ENCODE data around the gene KREMEN1.
"Not testable (repeated sequence)": the region's sequence is repeated elsewhere in the genome, so short reads cannot be mapped to it uniquely, and the experiment has no call there.

Gene KREMEN1, protein sequence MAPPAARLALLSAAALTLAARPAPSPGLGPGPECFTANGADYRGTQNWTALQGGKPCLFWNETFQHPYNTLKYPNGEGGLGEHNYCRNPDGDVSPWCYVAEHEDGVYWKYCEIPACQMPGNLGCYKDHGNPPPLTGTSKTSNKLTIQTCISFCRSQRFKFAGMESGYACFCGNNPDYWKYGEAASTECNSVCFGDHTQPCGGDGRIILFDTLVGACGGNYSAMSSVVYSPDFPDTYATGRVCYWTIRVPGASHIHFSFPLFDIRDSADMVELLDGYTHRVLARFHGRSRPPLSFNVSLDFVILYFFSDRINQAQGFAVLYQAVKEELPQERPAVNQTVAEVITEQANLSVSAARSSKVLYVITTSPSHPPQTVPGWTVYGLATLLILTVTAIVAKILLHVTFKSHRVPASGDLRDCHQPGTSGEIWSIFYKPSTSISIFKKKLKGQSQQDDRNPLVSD

GRCh38 chr22:29072979-29073617 lies at the start of gene KREMEN1:
Gene KREMEN1, plus strand, starts transcription at chr22:29073035. Its CDS starts 96 bp downstream, at chr22:29073131.
- no peak for DNase-seq

GRCh38 chr22:29023172-29023796 lies 49.6 kb upstream of the KREMEN1 start:
- DNase-seq: no peak

GRCh38 chr22:29026579-29026978 lies 46.3 kb upstream of the KREMEN1 start:
- DNase-seq: no peak

DNA sequence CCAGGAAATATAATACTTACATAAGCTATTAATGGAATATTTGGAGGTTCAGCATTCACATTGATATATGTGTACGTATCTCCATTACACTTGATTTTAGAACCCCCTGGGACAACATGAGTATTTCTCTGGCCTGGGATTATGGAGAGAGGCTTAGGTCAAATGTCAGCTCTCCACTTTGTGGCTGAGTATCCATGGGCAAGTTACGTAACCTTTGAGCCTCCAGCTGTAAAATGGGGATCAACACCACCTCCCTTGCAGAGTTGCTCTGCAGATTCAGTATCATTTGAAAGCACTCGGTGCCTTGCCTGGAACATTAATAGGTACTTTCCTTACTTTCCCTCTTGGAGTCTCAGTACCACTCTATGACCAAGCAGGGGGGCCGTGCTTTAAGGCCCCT lies 44.4 kb upstream of the KREMEN1 start:
- DNase-seq: no peak

DNA sequence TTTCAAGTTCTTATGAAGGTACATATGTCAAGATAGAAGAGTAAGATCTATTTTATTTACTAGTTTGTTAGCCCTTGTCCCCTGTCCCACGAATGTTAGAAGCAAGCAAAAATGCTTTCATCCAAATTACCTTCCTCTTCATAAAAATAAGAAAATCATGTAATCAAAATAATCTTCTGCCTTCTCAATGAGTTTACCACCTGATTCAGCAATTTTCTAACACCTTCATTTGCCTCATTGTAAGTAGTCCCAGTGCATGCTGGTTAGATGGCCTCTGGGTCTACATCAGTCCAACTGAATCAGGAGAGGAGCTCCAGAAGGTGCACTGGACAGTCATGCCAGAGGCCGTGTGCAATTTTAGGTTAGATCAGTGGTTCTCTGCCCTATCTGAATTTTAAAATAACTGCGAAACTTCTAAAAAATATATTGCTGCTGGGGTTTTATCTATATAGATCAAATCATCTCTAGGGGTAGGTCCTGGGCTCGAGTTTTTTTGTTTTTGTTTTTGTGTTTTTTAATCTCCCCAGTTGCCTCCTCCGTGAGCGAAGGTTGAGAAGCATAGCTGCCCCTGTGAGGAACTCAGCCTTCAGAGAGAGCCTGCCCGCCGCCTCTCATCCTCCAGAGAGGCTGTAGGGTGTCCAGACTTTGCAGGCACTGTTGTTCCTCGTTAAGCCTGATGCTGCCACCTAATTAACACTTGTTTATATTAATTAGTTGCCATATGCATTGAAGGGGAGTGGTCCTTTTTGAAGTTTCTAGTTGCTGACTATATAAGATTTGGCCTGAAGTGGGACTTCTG lies 43.4 kb upstream of the KREMEN1 start:
- no peak for DNase-seq

DNA sequence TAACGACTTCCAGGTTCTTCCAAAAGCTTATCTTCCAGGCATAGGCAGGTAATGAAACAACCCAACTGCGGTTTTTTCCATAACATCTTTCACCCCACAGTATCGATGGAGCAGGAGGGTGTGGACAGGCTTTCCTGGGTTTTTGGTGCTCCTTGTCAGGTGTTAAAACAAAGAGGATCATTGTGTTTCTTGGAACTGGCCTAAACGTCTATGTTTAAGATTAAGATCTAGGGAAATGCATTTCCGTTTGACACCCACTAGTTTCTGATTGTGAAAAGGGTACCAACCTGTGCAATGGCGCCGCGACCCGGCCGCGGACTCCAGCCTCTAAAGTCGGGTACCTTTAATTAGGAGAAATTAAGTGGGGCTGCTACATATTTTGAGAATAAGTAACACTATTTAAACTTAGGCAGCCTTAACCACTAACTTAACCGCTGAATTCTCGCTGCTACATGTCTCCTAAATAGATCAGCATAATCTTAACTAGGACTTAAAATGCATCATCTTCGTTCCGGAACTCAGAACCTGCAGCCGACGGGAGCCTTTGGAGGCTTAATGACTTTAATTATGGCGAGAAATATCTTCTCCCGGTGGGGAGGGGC lies 42.7 kb upstream of the KREMEN1 start:
- DNase-seq: no peak

- DNase-seq: no peak
These were observed 42.1 kb upstream of the KREMEN1 start for GRCh38 chr22:29030618-29031226.

GRCh38 chr22:29031227-29032011 lies 41.4 kb upstream of the KREMEN1 start:
- DNase-seq: no peak

- no peak for DNase-seq
These were observed 40.8 kb upstream of the KREMEN1 start for GRCh38 chr22:29032014-29032475.

- no peak for DNase-seq
These were observed 40.3 kb upstream of the KREMEN1 start for GRCh38 chr22:29032584-29032983.

DNA sequence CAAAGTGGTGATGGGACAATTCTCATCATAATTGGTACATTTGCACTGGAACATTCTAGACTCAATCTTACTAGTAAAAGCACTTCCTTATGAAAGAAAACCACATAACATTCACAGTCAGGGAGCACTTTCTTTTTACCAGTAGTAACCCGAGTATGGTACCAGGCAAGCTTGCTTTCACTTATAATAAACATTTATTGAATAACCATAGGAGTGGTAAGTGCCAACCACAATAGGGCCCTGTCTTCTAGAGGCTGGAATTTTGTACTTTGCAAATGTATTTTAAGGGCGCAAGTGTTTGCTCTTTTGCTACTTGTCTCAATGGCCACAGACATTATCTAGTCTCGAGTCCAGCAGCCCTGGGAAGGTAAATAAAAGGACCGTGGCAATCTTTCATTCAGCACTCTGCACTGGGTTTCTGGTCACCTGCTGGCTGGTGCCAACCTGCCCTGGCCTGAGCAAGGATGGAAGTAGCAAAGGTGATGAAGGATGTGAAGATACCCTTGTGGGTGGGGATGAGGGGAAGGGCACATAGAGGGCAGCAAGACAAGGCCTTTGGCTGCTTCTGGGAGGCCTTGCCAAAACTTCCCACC lies 35.4 kb upstream of the KREMEN1 start:
- DNase-seq: peak; percentile 4

DNA sequence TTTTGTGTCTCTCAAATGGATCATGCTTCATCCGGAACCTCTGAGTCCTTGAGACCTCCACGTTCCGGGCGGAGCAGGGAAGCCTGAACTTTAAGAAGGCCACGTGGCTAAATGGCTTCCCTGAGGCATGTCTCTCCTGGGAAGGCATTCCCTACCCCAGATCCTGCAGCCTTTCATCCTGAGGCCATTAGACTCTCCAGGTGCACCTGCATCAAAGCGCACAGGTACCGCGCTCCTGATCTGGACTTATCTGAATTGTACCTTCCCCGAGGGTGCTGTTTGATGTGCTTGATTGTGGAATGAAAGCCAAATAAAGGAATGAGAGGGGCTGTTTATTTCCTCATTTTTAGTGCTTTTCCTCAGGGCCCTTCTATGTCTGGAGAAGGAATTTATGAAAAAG lies 33.7 kb upstream of the KREMEN1 start:
- DNase-seq: no peak

GRCh38 chr22:29039684-29040083 lies 33.2 kb upstream of the KREMEN1 start:
- DNase-seq: not testable (repeated sequence)

GRCh38 chr22:29040385-29041275 lies 32.2 kb upstream of the KREMEN1 start:
- DNase-seq: peak; percentile 26

DNA sequence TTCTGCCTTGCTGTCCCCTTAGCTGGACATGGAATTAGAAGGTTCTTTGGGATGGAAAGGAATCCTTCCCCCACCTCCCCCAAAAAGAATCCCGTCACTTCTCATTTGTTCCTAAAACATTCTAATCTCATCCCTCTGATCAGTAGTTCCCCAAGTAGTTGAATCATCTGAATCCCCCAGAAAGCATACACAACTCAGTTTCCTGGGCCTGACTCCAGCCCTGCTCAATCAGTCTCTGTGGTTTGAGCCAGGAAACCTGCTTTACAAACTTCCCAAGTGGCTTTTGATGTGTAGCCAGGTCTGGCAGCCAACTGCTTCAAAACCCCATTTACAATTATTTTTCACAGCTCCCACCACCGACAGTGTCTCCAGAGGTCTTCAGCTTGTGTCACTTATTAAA lies 31.4 kb upstream of the KREMEN1 start:
- no peak for DNase-seq

DNA sequence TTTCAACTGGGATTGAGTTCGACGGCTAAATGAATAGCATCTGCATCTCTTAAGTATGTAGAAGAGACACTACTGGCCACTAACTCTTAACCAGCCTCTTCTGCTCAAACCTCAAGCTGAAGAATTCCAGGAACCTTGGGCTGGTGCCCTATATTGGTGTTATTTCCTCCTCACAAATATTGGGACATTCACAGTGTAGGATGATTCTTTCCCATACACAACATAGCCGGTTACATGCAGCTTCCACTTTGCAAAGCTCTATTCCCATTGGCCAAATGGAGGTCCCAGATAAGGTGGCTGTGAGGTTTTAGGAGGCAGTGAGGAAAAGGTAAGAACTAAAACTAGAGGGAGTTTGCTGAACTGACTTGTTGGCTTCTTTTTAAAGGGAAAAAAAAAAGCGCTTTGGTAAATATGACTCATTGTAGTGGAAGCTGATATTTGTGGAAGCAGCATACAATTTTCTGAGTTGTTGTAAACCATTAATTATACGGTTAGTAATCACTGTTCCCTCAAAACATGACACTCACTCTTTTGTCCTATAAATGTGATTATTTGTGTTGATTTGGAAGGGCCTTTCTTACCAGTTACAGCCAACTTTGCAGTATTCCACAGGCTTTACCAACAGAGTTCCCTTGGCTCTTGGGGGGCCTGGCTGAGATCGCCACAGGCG lies 28.8 kb upstream of the KREMEN1 start:
- no peak for DNase-seq

- DNase-seq: no peak
These were observed 28.1 kb upstream of the KREMEN1 start for GRCh38 chr22:29044657-29045176.

- DNase-seq: no peak
These were observed 23.8 kb upstream of the KREMEN1 start for GRCh38 chr22:29048822-29049654.
